AG04450 (cell line): ENCODE data around the gene MYBPH. TPM values are rescaled to one million over a fixed set of nuclear protein-coding genes. Genes with fewer than 3 reads are reported as not detected.

Source experiments
- CTCF ChIA-PET: fragments of 300-600, 350-600 bp; formaldehyde crosslinking; extraction: SDS; loops from one replicate; lab custom pipeline; 2022; ENCODE audit warnings: antibody characterized with exemption, inconsistent platforms; lab: Charles Lee
- POLR2A ChIA-PET: fragments of 350-600 bp; formaldehyde crosslinking; extraction: SDS; loops from one replicate; lab custom pipeline; 2021; ENCODE audit warnings: antibody characterized with exemption, inconsistent platforms; lab: Yijun Ruan, JAX
- DNase-seq: peaks from one replicate; pipeline ENCODE4 v3.0.0-alpha.2; 2011; ENCODE audit warnings: low read depth, low spot score
- H3K27ac ChIP-seq: one replicate; pipeline ENCODE4 v1.5.1; 2012; ENCODE audit warnings: low read depth, low read length, control low read depth
- H3K27me3 ChIP-seq: one replicate; pipeline ENCODE4 v1.6.0; 2012; ENCODE audit warnings: low read length; ENCODE audit not compliant: control insufficient read depth, insufficient read depth
- H3K4me3 ChIP-seq: 2 replicates; pipeline ENCODE4 v1.5.1; 2011; ENCODE audit warnings: mild to moderate bottlenecking, low read depth, low read length, control low read depth
- H3K9me3 ChIP-seq: 2 replicates; pipeline ENCODE4 v1.5.1; 2012; ENCODE audit warnings: low read length; ENCODE audit not compliant: control insufficient read depth, insufficient read depth
- polyA plus RNA-seq: library from polyadenylated mRNA; depleted of rRNA; stranded (reverse); fragments of >200 nt; gene quantifications from 2 replicates; pipeline ENCODE4 v1.2.3, GENCODE V29; 2011
- TF ChIP-seq, protein P1 (sequence below): IDR thresholded peaks from 2 replicates; pipeline ENCODE4 v1.5.1; 2011; ENCODE audit warnings: low read depth, low read length, control low read depth, inconsistent platforms

Gene MYBPH
- polyA plus RNA-seq, 1 experiment, result 0.04 TPM

DNA sequence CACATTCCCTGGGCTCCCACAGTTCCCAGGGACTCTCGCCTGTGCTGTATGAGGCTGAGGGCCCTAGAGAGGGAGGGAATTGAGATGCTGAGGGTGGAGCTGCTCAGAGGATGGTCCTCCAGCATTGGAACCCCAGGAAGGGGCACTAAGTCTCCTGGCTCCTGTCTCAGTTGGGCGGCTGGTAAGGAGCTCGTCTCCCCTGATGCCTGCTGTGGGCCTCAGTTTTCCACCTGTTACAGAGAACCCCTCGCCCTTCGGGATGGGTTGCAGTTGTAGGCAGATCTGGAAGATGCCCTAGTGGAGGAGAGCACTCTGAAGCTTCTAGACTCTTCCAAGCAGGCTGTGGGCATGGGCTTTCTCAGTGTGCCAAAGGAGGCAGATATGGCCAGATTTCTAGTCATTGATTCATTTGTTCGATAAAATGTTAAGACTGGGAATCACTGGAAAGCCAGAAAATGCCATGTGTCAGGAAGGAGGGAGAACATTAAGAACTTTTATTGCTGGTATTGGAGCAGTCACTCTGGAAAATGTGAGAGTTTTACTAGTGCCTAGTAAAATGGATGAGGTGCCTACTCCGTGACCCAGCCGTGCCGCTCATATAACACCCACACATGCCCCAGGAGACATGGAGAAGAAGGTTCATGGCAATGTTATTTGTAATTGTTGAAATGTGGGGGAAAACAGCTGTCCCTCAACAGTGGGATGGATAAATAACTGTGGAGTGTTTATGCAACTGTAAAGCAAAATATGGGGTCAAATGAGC is 828 bp upstream of the MYBPH start:
- TF ChIP-seq, protein P1, sequence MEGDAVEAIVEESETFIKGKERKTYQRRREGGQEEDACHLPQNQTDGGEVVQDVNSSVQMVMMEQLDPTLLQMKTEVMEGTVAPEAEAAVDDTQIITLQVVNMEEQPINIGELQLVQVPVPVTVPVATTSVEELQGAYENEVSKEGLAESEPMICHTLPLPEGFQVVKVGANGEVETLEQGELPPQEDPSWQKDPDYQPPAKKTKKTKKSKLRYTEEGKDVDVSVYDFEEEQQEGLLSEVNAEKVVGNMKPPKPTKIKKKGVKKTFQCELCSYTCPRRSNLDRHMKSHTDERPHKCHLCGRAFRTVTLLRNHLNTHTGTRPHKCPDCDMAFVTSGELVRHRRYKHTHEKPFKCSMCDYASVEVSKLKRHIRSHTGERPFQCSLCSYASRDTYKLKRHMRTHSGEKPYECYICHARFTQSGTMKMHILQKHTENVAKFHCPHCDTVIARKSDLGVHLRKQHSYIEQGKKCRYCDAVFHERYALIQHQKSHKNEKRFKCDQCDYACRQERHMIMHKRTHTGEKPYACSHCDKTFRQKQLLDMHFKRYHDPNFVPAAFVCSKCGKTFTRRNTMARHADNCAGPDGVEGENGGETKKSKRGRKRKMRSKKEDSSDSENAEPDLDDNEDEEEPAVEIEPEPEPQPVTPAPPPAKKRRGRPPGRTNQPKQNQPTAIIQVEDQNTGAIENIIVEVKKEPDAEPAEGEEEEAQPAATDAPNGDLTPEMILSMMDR, result no peak
- ChIA-PET CTCF (interaction anchor here (2.0 to 2.4 kb wide), 2 partner anchors 91 to 136 kb away, joined by 4 to 8 read pairs; no protein-coding TSS in a partner anchor), POLR2A (no interaction called here)
- Histone ChIP-seq H3K4me3 (no peak overlapping the region), H3K9me3 (peaks cover 2% of the 10 kb centered on the region; the same call in 1 of the 2 replicates), H3K27me3 (peaks cover 8% of the 10 kb centered on the region), H3K27ac (no peak overlapping the region)
- no peak for DNase-seq

DNA sequence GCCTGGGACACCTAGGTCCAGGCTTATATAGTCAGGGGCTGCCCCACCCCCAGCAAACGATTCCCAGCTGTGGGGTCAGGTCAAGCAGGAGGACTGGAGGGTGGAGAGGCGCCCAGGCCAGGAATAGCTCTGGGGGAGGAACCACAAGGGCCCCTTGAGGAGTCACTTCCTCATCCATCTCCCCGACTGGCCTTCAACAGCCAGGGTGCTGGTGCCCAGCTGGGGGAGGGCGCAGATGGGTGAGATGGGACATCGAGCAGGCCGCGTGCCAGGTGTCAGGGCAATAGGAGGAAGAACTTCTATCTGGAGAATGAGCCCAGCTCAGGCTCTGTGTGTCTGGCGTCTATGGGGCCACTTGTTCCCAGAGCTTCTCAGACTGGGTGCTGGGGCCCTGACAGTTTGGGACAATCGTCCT is 208 bp upstream of the MYBPH start:
- ChIA-PET CTCF (interaction anchor here (2.0 to 2.4 kb wide), 2 partner anchors 91 to 136 kb away, joined by 4 to 8 read pairs; no protein-coding TSS in a partner anchor), POLR2A (no interaction called here)
- DNase-seq, result no peak
- Histone ChIP-seq H3K9me3 (peaks cover 5% of the 10 kb centered on the region; the same call in 1 of the 2 replicates), H3K27me3 (peaks cover 8% of the 10 kb centered on the region), H3K27ac (no peak overlapping the region), H3K4me3 (no peak overlapping the region)
- TF ChIP-seq, protein P1, result no peak

DNA sequence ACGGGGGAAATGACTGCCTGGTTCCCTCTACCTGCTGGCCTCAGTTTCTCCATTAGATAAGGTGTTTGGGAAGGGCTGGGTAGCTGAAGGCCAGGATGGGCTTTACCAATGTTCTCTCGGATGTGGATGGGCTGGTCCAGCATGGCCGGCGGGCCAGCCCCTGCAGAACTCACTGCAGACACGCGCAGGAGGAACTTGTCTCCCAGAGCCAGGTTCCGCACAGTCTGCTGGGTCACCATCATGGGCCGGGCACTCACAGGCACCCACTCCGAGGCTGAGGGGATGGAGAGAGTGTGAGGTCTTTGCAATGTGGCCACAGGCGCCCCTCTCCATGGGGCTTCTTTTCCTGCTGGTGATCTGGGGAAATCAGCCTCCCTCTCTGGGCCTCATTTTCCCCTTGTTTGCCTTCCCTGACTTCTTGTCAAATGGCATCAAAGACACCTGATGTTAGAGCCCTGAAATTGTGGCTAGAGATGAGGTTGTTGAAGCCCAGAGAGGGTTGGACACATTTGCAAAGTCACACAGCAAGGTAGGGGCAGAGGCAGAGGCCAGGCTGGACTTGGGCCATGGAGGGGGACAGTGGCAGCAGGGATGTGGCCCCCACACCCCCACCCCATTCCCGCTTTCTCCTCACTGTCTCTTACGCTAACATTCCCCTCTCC is 1.2 kb downstream of the MYBPH start:
- H3K4me3 ChIP-seq, result no peak overlapping the region
- POLR2A ChIA-PET, result no interaction called here
- CTCF ChIA-PET, result interaction anchor here (4.1 kb wide), 1 partner anchor 56 kb away, joined by 35 read pairs; no protein-coding TSS in a partner anchor

DNA sequence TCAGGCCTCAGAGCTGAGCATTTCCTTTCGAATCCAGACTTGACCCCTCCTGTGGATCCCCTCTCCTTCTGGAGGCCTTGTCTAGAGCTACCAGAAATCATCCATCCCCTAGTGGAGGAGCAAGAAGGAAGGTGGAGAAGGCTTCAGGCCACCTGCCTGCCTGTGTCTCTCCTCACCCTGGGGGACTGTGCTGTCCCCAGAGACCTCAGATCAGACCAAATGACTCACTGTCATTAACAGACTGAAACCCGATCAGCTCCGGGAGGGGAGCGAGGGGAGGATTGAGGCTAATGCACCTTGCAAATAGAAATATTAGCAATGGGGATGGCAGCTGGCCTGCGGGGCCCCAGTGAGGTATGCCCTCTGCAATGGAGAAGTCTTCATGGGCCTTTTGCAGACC is 2.1 kb downstream of the MYBPH start:
- Histone ChIP-seq H3K27me3 (peaks cover 8% of the 10 kb centered on the region), H3K27ac (no peak overlapping the region), H3K9me3 (peaks cover 5% of the 10 kb centered on the region; the same call in 1 of the 2 replicates), H3K4me3 (no peak overlapping the region)
- CTCF ChIA-PET, result interaction anchor here (0.9 to 4.1 kb wide), 14 partner anchors 9 to 134 kb away, joined by 3 to 35 read pairs (median 6); partner anchors contain the start of gene ADORA1
- POLR2A ChIA-PET, result interaction anchor here (0.5 to 1.2 kb wide), 2 partner anchors 25 to 596 kb away, joined by 4 read pairs; no protein-coding TSS in a partner anchor
- TF ChIP-seq, protein P1, result no peak
- no peak for DNase-seq

More for the DNA sequence above, 1.2 kb downstream of the MYBPH start:
- TF ChIP-seq, protein P1, result no peak
- no peak for DNase-seq
- peaks cover 8% of the 10 kb centered on the region for H3K27me3 ChIP-seq
- no peak overlapping the region for H3K27ac ChIP-seq
- H3K9me3 ChIP-seq, result peaks cover 5% of the 10 kb centered on the region; the same call in 1 of the 2 replicates
